ENCODE results near the gene FAM151B.
"Not testable (repeated sequence)": the region's sequence is repeated elsewhere in the genome, so short reads cannot be mapped to it uniquely, and the experiment has no call there.

The FAM151B gene

GRCh38 chr5:80580291-80580690 lies 92.4 kb downstream of the FAM151B start:
- not testable (repeated sequence) for H3K4me3 ChIP-seq (ENCODE audit: low read length); DNase-seq (ENCODE audit: low read depth, low spot score); H3K36me3 ChIP-seq (ENCODE audit: control insufficient read depth, insufficient read depth, low read length); H3K27ac ChIP-seq (ENCODE audit: low read length); H3K27me3 ChIP-seq (ENCODE audit: control insufficient read depth, insufficient read depth, low read length); H3K9me3 ChIP-seq (ENCODE audit: control insufficient read depth, insufficient read depth, low read length); H3K4me1 ChIP-seq (ENCODE audit: control insufficient read depth, insufficient read depth, low read length)
- no CpG with 5 or more reads among the region's 3 CpGs for WGBS (ENCODE audit: insufficient coverage, insufficient read length)

- WGBS (ENCODE audit: insufficient coverage, insufficient read length), result no CpG with 5 or more reads among the region's 6 CpGs
- Histone ChIP-seq H3K4me1 (ENCODE audit: control insufficient read depth, insufficient read depth, low read length) (no peaks in the 10 kb centered on the region), H3K27ac (ENCODE audit: low read length) (no peak overlapping the region), H3K9me3 (ENCODE audit: control insufficient read depth, insufficient read depth, low read length) (no peaks in the 10 kb centered on the region), H3K36me3 (ENCODE audit: control insufficient read depth, insufficient read depth, low read length) (no peaks in the 10 kb centered on the region), H3K4me3 (ENCODE audit: low read length) (no peak overlapping the region), H3K27me3 (ENCODE audit: control insufficient read depth, insufficient read depth, low read length) (no peaks in the 10 kb centered on the region)
- DNase-seq (ENCODE audit: low read depth, low spot score), result no peak
These were observed 96.9 kb downstream of the FAM151B start for GRCh38 chr5:80584770-80585169.

DNA sequence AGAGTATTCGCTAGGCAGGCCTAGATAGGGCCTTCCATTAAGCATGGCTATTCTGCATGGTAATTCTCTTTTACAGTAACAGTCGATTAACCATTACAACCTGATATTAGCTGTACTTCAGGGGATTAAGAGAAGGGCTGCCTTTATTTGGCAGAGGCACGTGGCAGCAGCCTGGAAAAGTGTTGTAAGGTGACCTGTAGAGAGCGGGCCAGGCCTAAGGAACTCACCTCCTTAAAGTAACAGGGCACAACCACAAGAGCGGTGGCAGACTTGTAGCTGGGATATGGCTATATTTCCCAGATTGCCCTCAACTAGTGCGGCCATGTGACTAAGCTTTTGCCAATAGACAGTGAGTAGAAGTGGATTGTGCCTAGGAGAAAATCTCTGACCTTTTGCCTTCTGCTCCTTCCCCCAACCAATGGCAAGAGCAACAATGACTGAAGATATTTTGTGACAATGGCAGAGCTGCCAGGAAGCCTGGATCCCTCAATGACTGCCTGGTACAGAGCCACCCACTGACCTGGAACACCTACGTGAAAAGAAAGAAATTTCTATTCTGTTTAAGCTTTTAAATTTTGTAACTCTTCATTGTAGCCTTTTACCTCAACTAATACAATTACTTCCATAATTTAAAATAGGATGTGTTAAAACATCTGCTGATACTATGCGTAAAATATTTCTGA lies 101.1 kb downstream of the FAM151B start:
- DNase-seq (ENCODE audit: low read depth, low spot score), result no peak
- Histone ChIP-seq H3K4me1 (ENCODE audit: control insufficient read depth, insufficient read depth, low read length) (no peaks in the 10 kb centered on the region), H3K27ac (ENCODE audit: low read length) (no peak overlapping the region), H3K4me3 (ENCODE audit: low read length) (no peak overlapping the region), H3K9me3 (ENCODE audit: control insufficient read depth, insufficient read depth, low read length) (no peaks in the 10 kb centered on the region), H3K27me3 (ENCODE audit: control insufficient read depth, insufficient read depth, low read length) (no peaks in the 10 kb centered on the region), H3K36me3 (ENCODE audit: control insufficient read depth, insufficient read depth, low read length) (no peaks in the 10 kb centered on the region)
- WGBS (ENCODE audit: insufficient coverage, insufficient read length), result no CpG with 5 or more reads among the region's 8 CpGs

DNA sequence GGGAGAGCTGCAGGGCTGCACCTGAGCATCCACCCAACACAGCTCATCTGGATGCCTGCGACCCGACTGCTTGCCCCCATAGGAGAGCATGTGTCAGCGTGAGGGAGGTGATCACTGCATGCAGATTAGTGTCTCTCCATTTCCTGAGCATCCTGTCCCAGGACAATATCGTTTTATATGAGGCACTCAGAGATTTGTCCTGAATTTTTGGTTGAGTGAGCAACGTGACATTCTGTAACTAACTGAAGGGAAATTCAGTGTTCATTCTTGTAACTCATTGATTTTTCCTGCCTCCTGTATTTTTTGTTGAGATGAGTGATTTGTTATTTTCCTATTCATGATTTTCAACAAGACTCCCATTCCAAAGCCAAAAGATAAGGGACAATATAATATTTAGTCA lies 102.9 kb downstream of the FAM151B start:
- Histone ChIP-seq H3K36me3 (ENCODE audit: control insufficient read depth, insufficient read depth, low read length) (no peaks in the 10 kb centered on the region), H3K9me3 (ENCODE audit: control insufficient read depth, insufficient read depth, low read length) (no peaks in the 10 kb centered on the region), H3K4me3 (ENCODE audit: low read length) (no peak overlapping the region), H3K4me1 (ENCODE audit: control insufficient read depth, insufficient read depth, low read length) (no peaks in the 10 kb centered on the region), H3K27me3 (ENCODE audit: control insufficient read depth, insufficient read depth, low read length) (no peaks in the 10 kb centered on the region), H3K27ac (ENCODE audit: low read length) (no peak overlapping the region)
- WGBS (ENCODE audit: insufficient coverage, insufficient read length), result no CpG with 5 or more reads among the region's 5 CpGs
- no peak for DNase-seq (ENCODE audit: low read depth, low spot score)

DNA sequence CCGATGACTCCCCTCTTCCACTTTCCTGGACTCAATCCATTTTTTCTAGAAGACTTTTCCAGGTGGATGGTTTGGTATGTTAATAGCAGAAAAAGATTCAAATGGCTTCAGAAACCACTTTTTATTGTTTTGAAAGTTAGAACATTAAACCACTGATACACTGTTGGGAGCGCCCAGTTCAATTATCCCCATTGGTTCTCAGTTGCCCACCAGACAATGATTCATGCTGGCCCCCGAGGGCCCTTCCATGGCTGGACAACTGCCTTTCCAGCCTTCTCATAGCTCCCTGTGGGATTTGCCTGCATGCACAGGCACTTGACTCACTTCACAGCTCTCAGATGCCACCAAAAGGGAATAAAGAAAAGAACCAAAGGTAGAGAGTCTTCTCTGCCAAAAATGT lies 103.5 kb downstream of the FAM151B start:
- DNase-seq (ENCODE audit: low read depth, low spot score), result no peak
- WGBS (ENCODE audit: insufficient coverage, insufficient read length), result no CpG with 5 or more reads among the region's 3 CpGs
- Histone ChIP-seq H3K4me3 (ENCODE audit: low read length) (no peak overlapping the region), H3K27me3 (ENCODE audit: control insufficient read depth, insufficient read depth, low read length) (no peaks in the 10 kb centered on the region), H3K9me3 (ENCODE audit: control insufficient read depth, insufficient read depth, low read length) (no peaks in the 10 kb centered on the region), H3K36me3 (ENCODE audit: control insufficient read depth, insufficient read depth, low read length) (no peaks in the 10 kb centered on the region), H3K4me1 (ENCODE audit: control insufficient read depth, insufficient read depth, low read length) (no peaks in the 10 kb centered on the region), H3K27ac (ENCODE audit: low read length) (no peak overlapping the region)

- Histone ChIP-seq H3K9me3 (ENCODE audit: control insufficient read depth, insufficient read depth, low read length) (no peaks in the 10 kb centered on the region), H3K27me3 (ENCODE audit: control insufficient read depth, insufficient read depth, low read length) (no peaks in the 10 kb centered on the region), H3K4me1 (ENCODE audit: control insufficient read depth, insufficient read depth, low read length) (no peaks in the 10 kb centered on the region), H3K36me3 (ENCODE audit: control insufficient read depth, insufficient read depth, low read length) (no peaks in the 10 kb centered on the region), H3K27ac (ENCODE audit: low read length) (no peak overlapping the region), H3K4me3 (ENCODE audit: low read length) (no peak overlapping the region)
- no CpG with 5 or more reads among the region's 1 CpG for WGBS (ENCODE audit: insufficient coverage, insufficient read length)
- DNase-seq (ENCODE audit: low read depth, low spot score), result no peak
These were observed 104.2 kb downstream of the FAM151B start for GRCh38 chr5:80592105-80592504.

Data from iPS DF 6.9 (cell line).